HG03097 (cell line): ENCODE data around the gene NOS1AP.

ENCODE experiments used
- ATAC-seq: cut with Tn5 transposase; IDR thresholded peaks from one replicate; pipeline ENCODE4 v1.9.1; 2021; ENCODE audit not compliant: unreplicated experiment, low FRiP score

NOS1AP gene

DNA sequence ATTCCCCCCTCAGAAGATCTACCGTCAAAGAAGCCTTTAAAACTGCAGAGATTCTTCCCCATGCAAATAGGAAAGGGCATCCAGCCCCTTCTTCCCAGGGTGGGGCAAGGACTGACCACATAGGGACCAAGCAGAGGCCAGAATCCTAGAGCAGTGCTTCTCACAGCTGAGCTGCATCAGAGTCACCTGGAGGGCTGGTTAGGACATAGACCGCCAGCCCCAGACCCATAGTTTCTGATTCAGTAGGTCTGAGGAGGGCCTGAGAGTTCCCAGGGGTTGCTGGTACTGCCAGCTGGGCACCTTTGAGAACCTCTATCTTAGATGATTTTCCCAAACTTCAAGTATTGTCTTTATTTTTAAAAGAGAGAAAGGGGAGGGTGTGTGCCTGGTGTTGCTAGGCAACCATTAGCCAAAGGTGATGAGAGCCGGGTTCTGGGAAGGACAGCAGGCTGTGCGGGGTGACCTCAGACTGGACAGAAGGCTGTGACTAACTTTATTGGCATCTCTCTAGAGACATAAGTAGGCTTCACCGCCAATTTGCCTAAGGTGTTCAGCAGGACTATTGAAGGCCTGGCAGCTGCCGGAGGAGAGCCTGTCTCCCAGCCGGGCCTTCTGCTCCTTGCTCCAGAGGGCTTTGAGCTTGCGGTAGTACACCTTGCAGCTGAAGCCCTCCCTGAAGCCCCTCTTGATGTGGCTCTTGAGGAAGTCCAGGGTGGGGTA is 304.2 kb downstream of the NOS1AP start:
- no peak for ATAC-seq

DNA sequence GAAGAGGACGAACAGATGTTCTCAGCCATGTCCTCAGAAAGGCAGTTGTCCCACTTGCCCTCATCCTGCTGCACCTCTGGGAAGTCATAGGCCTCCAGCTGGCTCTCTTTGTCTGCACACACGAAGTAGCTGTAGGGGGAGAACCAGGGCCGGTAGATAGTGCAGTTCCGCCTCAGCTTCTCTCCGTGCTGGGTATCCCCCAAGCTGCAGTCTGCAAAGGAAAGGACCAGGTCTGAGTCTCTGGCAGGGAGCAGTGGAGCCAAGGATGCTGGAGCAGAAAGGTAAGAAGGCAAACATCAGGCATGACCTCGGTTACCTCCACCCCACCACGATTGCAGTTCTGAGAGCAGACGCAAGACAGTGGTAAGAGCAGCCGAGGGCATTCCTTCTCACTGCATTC is 304.9 kb downstream of the NOS1AP start:
- ATAC-seq = no peak

DNA sequence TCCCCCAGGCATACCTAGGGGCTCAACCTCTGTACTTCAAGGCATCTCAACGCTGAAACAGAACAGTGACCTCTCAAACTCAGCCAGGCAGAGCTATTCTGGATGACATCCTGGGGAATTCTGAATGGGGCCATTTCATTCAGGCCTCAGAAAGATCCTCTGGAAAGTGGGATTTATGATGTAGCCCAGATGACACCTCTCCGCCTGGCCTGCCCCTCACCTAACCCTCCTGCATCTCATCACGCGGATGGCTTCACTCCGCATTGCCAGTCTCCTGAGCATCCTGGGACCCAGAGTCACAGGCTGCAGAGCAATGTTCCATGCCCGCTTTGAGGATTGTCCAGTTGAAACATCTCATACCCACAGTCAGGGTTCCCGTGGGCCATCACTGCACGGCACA is 306.0 kb downstream of the NOS1AP start:
- ATAC-seq = no peak

DNA sequence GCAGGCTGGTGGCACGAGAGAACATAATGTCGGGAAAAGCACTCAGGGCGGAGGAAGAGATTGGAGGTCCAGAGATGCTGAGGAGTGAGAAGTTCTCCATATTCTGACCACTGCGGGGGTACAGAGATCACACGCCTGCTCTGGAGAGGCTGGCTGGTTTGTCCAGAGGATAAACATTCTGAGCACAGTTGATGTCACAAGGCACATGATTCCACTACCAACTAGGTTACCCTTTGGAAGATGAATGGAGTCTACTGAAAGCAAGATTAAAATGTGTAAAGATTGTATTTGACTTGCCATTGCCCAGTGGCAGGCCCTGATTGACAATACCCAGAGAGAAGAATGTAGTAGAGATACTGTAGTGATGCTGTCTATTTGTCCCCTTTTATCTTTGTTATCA is 307.2 kb downstream of the NOS1AP start, which contains the start of gene SPATA46:
TSS of gene SPATA46 (minus strand) at position 164 of the 400 bp plus-strand sequence. CDS start at position 100, 64 bp downstream.
- no peak for ATAC-seq

DNA sequence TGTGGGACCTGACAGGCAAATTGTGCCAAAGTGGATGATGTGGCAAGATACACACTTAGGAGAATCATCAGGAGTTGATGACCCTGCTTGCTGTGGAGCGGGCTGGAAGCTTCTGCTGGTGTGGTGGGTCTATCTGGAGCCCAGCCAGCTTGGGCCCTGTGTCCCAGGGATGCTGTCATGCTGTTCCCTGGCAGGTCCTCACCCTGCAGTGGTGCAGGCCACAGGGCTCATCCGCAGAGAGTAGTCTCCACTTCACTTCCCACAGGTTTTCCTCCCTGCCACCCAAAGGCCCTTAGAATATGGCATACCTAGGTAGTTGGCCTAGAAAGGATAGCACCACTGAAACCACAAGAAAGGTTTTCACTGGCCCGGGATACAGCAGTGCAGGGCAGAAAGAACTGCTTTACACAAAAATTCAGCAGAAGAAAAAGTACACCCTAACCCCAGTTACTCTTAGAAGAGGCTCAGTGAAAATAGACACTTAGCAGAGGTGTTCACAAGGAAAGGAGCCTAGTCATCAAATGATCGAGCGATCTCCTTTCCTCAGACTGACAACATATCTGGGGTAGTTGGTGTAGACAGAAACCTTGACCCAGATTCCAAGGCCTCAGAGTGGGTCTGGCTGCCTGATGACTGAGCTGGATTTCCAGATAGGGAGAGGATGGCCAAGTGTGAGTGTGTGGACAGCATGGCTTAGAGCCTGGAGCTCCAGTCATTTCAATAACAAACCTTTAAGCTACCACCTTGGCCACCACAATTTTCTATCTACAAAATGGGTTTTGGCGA is 310.8 kb downstream of the NOS1AP start:
- ATAC-seq = no peak

DNA sequence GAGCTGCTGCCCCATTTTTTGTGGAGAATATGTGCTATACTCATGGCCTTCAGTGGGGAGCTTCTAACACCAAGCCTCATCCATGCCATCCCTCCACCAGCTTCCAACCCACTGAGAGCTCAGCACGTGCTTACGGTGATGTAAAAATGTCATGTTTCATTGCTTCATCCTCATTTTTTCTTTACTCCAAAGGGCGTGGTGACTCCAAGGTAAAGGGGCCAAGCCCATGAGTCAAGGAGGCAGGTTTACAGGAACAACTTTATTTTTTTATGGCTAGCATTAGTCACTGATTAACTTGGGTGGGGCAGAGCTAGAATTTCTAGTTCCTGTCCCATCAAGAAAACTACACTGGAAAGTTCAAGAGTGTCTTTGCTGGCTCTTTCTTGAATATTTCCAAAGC is 311.9 kb downstream of the NOS1AP start, which contains the start of gene C1orf226:
TSS of gene C1orf226 (plus strand) at position 346 of the 400 bp plus-strand sequence. CDS start 174 bp downstream, outside the sequence.
- ATAC-seq = no peak

DNA sequence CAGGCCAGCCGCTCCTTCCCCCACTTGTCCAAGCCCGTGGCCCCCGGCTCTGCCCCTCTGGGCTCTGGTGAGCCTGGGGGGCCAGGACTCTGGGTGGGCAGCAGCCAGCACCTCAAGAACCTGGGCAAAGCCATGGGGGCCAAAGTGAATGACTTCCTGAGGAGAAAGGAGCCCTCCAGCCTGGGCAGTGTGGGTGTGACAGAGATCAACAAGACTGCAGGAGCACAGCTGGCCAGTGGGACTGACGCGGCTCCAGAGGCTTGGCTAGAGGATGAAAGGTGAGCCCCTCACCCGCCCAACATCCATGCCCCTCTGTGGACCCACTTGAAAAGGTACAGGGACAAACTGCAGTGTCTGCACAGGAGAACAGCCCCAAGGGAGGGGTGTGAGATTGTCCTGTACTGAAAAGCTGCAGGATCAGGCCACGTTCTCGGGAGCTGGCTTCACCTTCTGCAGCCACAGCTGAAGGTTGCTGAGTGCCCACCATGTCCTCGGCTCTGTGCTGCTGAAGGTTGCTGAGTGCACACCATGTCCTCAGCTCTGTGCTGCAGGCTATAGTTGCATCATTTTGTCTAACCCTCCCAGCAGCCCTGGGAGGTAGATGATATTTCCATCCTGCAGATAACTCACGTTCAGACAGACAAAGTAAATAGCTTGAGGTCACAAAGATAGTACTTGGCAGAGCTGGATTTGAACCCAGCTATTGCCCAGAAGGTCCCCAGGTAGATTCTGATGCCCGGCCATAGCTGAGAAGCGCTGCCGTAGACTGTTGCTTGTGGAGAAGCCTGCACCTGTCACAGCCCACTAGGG is 312.7 kb downstream of the NOS1AP start:
- no peak for ATAC-seq

DNA sequence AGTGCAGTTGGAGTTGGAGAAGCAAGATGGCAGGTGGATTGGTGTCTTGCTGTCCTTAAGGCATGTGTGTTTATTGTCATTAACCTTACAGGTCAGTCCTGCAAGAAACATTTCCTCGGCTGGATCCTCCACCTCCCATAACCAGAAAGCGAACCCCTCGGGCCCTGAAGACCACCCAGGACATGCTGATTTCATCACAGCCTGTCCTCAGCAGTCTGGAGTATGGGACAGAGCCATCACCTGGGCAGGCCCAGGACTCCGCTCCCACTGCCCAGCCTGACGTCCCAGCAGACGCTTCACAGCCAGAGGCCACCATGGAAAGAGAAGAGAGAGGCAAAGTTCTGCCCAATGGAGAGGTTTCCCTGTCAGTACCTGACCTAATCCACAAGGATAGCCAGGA is 313.6 kb downstream of the NOS1AP start:
- ATAC-seq = no peak

DNA sequence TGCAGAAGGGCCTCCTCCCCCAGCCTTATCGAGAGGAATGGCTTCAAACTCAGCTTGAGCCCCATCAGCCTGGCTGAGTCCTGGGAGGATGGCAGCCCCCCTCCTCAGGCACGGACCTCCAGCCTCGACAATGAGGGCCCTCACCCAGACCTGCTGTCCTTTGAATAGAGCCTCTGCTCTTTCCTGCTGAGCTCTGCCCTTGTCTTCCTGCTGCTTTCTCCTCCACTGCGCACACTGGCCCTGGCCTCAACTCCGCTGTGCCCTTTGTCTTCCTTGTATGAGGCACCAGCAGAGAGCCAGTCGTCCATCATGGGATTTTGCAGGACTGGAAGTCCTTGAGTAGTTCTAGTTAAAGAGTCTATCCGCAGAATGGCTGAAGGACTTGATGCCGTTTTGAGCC is 314.0 kb downstream of the NOS1AP start:
- ATAC-seq = no peak

DNA sequence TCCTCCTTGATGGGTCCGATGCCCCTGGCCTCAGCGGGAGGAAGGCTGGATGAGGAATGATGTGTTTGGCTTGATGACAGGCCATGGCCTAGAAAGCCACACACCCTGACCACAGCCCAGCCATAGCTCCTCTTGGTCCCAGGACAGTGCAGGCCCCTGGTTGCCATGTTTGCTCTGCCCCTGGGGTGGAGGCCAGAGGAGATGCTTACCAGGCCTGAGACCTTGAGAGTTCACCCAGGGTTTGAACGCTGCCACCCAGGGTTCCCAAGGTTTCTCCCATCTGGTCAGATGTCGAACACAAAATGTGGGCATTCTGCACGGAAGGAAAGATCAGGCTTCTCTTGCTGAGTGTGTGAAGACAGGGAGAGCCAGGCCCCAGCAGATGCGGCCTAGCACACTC is 314.6 kb downstream of the NOS1AP start:
- no peak for ATAC-seq

DNA sequence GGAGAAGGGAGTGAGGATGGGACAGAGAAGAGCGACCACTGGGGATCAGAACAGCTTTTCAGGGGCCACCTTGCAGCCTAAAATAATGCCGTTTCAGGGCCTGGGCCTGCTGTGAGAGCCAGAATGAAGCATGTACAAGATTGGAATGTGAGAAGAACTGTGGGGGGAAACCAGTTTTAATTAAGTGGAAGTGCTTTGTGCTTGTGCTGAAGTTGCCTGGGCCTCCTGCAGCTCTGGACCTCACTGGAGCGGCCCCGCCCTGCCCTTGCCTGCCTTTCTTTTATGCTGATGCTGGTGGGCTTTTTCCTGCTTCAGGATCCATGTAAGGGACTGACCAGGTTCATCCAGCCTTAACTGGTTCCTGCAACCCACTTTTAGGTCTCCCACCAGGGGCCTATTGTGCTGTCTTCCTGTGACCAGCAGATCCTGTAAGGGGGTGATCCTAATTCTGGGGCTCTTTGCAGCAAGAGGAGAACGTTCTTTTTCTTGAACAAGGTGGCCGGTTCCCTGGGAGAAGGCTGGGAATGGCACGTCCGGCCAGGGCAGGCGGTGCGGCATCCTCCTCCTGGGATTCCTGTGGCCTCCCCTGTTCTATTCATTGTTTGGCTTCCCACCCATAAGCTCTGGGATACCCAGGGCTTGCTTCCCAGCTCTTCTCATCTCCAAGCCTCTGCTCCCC is 315.2 kb downstream of the NOS1AP start:
- ATAC-seq = no peak

DNA sequence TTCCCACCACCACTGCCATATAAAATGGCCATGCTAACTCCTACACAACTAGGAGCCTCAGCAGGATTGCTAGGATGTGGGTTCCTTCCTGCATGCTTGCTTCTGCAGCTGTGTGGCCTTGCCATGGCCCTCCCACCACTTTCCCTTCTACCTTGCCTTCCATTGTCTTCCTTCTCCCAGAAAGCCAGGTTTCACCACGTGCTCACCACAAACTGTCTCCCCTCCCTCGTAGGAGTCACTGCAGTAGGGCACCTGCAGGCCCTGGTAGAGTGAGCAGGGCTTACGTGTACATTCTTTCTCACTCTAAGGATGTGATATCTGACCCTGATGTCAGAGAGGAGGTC is 315.8 kb downstream of the NOS1AP start:
- no peak for ATAC-seq

DNA sequence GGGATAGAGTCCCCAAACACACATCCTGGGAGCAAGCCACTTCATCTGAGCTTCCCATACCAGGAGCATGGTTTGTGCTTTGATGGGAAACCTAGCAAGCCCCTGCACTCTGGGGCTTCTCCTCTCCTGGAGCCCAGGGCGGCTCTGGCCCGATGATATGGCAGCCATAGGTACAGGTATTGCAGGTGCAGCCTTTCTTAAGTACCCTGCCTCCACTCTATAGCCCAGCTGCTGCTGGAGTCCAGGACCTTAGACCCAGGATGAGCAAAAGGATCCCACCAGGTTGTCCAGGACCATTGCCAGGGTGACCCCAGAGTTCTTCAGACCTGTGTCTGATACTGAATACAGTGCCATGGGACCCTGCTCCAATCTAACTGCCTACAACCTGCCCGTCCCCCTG is 316.2 kb downstream of the NOS1AP start:
- no peak for ATAC-seq

DNA sequence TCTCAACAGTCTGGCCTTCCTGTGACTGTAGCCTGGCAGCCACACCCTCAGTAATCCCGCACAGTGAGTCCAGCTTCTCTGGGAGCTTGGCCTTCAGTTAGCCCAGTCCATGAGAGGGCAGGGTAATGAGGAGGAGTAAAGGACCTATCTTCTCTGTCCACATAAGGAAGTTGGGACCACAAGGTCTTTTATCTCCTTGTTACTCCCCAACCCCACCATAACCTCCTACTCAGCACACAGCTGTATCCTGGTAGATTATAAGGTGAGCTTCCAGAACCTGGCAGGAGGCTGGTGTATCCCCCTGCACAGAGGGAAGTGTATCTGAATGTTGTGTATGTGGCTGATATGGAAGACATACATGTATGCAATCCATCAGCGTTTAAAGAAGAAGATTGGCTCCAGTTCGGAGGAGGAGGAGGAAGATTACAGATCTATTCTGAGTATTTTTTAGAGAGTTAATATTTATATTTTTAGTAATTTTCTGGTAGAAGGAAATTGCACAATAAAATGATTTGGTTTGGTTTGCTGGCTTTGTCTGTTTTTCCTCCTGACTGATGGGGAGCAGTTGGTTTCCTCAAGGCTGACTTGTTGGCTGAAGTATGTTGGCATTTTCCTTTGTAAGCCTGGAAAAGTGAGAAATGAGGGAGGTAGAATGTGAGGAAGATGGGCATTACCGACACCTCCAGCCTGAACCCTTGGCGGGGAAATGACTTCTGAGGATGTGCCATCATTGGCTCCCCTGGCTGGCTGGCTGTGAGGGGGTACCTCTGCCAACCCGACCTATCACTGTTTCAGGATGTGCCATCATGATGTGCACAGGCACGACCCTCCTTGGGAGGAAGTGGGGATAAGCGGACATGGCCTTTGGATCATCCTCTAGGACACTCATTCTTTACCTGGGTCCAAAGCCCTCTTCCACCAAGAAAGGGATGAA is 317.1 kb downstream of the NOS1AP start:
- ATAC-seq = no peak

DNA sequence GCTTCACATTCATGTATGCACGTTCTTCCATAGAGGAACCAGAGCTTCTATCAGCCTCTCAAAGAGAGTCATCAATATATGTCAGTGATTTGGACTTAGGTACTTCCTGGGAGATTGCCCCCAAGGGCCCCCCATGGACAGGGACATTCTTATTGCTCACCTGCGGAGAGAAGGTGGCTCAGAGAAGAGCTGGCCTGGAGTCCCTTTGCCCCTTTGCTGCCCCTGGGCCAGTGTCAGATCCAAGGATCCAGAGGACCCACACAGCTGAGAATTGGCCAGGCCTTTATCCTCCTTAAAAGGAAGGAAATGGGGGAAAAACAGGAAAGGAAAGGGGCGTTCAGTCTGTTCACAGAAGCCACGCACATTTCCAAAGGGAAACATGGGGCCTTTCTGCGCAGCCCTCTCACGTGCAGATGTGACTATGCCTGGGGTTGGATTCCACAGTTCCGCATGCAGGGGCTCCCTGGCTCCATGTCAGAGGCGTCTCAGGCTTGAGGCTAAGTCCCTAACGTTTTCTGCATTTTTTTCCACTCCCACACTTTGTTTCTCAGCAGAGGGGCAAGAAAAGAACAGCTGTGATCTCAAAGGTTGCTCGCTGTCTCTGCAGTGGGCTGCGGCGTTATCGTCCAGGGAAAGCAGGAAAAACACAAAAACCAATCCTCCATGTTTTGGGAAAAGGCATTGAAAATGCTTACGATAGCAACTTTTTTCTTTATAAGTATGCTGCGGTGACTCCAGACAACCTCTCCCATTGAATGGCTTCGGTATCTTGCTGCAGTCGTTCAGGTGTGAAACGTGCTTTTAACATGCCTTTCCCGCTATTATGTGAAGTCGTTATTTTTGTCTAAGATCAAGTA is 318.0 kb downstream of the NOS1AP start:
- ATAC-seq = no peak

DNA sequence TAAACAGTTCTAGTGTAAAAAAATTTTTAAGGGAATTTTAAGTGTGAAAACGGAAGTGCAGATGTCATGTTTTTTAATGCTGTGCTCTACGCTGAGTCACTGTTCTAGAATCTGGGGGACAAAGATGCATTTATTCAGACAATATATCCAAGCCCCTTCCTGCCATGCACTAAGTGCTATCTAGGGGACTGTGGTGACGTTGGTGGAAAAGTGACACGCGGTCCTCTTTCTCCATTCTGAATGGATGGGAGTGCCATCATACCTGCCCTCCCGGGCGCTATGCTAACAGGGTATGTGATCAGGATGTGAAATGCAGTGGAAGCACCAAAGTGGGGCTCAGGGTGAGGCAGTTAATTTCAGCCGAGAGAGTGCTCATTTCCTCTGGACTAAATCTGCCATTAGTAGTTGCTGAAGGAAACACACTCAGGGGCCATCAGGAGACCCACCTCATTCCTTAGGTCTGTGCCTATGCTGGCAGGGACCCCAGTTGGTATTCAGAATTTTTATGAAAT is 318.6 kb downstream of the NOS1AP start:
- ATAC-seq = no peak

DNA sequence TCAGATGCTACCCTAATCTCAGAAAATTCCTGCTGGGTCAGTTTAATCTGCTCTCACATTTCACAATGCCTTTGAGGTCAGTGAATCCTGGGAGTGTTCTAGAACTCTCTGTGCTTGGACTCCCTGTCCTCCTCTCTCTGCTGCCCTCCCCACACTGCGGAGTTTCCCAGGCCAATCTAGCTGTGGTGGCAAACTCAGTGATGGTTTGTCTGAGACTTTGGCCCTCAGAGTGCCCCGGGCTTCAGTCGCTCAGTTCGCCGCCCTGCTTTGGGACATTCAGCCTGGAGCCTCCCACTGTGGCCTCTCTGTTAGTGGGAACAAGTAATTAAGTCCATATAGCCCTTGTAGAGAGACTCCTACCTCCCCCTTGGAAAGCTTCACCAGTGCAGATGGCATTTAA is 319.1 kb downstream of the NOS1AP start:
- ATAC-seq = no peak

DNA sequence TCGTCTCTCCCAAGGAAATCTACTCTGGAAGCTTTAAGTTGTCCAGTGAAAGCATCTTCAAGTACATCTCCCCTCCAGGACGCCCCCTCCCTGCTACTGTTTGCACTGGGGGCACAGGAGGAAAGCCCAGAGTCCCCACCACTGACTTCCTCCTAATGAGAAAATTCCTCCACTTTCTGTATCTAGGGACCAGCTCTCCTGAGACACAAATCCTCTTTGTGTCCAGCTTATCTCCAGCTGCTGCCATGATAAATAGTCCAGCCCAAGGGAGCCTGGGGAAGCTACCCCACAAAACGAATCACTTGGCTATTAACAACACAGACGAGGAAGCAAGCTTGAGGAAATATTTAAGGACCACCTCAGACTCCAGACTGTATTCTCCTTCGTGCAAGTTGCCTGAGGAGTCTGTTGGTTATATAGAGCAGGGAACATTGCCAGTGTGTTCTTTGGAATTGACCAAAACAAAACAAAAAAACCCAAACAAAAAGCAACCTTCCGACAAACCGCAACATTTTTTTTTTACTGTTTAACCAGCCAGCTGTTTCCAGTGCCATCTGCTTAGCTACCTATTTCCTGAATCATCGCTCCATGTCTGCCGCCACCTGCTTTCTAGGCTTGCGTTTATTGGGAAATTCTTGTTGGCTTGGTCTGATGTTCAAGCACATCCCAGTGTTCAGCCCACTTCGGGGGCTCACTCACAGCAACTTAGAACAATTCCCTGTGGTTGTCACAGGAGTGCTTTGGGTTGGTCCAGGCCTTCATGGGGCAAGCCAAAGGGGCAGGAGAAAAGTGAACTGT is 319.7 kb downstream of the NOS1AP start:
- ATAC-seq = no peak
